GM12878 (cell line): ENCODE data around the gene IFT27. TPM values are rescaled to one million over a fixed set of nuclear protein-coding genes. Genes with fewer than 3 reads are reported as not detected.

Experiments used
- ATAC-seq: fragments of 200-7000 bp; cut with Tn5 transposase; 3 replicates; pipeline ENCODE4 v1.9.1; 2020; ENCODE audit warnings: mild to moderate bottlenecking, moderate library complexity
- BruUV-seq: library from RNA; stranded (reverse); fragments of 400-500 nt; replicated peaks from 2 replicates; lab custom pipeline; 2021; lab: Mats Ljungman, UMichigan
- CTCF ChIA-PET: fragments of 300-600 bp; sonication (Branson Sonifier 250); formaldehyde crosslinking; extraction: SDS; loops from one replicate; lab custom pipeline; 2021; ENCODE audit warnings: inconsistent platforms; lab: Yijun Ruan, JAX
- POLR2A ChIA-PET: fragments of 350-600 bp; formaldehyde crosslinking; extraction: SDS; loops from one replicate; lab custom pipeline; 2021; ENCODE audit warnings: inconsistent platforms; lab: Charles Lee
- RAD21 ChIA-PET: fragments of 300-600 bp; sonication (Branson Sonifier 250); formaldehyde crosslinking; loops from one replicate; lab custom pipeline; 2023; ENCODE audit warnings: antibody characterized with exemption; ENCODE audit not compliant: unreplicated experiment; lab: Charles Lee
- SMC1A ChIA-PET: fragments of 300-600 bp; sonication (Branson Sonifier 250); formaldehyde crosslinking; loops from one replicate; lab custom pipeline; 2023; ENCODE audit not compliant: unreplicated experiment, uncharacterized antibody; lab: Charles Lee
- DNase-seq: peaks from one replicate; pipeline ENCODE4 v3.0.0-alpha.2; 2011; ENCODE audit warnings: low read depth, low spot score
- FAIRE-seq: peaks from 3 replicates; lab custom pipeline; 2011; peaks lifted over from hg19 to GRCh38; lab: Jason Lieb, UNC
- H2AFZ ChIP-seq: 2 replicates; pipeline ENCODE4 v1.6.0; 2011; ENCODE audit warnings: low read depth, low read length, control low read depth; ENCODE audit not compliant: control insufficient read depth
- H3K27ac ChIP-seq: 2 replicates; pipeline ENCODE4 v1.5.1; 2011; ENCODE audit warnings: control low read depth; ENCODE audit not compliant: control insufficient read depth, insufficient read depth
- H3K27me3 ChIP-seq, 2 experiments: replicated peaks in 1 of 2; 2 replicates each; pipeline versions ENCODE4 v1.6.0 to v1.6.1; 2011; ENCODE audit warnings: low read length in 1 of 2; ENCODE audit not compliant: control insufficient read depth in 2 of 2, insufficient read depth in 2 of 2
- H3K36me3 ChIP-seq, 2 experiments: 2 replicates each; pipeline ENCODE4 v1.5.1; 2011; ENCODE audit warnings: low read length in 1 of 2; ENCODE audit not compliant: control insufficient read depth in 2 of 2, insufficient read depth in 2 of 2
- H3K4me1 ChIP-seq: 2 replicates; pipeline ENCODE4 v1.6.1; 2011; ENCODE audit warnings: mild to moderate bottlenecking, low read length, moderate library complexity, mixed read lengths; ENCODE audit not compliant: control insufficient read depth, insufficient read depth
- H3K4me2 ChIP-seq: 2 replicates; pipeline ENCODE4 v1.6.0; 2011; ENCODE audit warnings: control low read depth; ENCODE audit not compliant: control insufficient read depth, insufficient read depth
- H3K4me3 ChIP-seq: fragments of 200-600 bp; sonication (generic); 2 replicates; pipeline ENCODE4 v1.5.1; 2016
- H3K79me2 ChIP-seq: 2 replicates; pipeline ENCODE4 v1.6.0; 2011; ENCODE audit warnings: low read length; ENCODE audit not compliant: control insufficient read depth, insufficient read depth
- H3K9ac ChIP-seq: 2 replicates; pipeline ENCODE4 v1.8.0; 2011; ENCODE audit warnings: low read length, control low read depth, mixed read lengths; ENCODE audit not compliant: control insufficient read depth, insufficient read depth
- H3K9me3 ChIP-seq: replicated peaks from 3 replicates; pipeline ENCODE4 v1.5.1; 2011; ENCODE audit warnings: mild to moderate bottlenecking, low read length; ENCODE audit not compliant: control insufficient read depth, insufficient read depth
- H4K20me1 ChIP-seq: 2 replicates; pipeline ENCODE4 v1.6.0; 2011; ENCODE audit not compliant: control insufficient read depth, insufficient read depth
- BCL3 ChIP-seq: IDR thresholded peaks from 2 replicates; pipeline ENCODE4 v1.6.1; 2011; ENCODE audit warnings: borderline replicate concordance, low read depth, mild to moderate bottlenecking, moderate library complexity, low read length; ENCODE audit not compliant: insufficient read depth, poor library complexity, severe bottlenecking
- BHLHE40 ChIP-seq, 2 experiments: fragments of 450-650 bp in 1 of 2; IDR thresholded peaks; 2 replicates each; pipeline ENCODE4 v1.6.1; 2011 to 2017; ENCODE audit warnings: low read depth in 2 of 2, borderline replicate concordance in 1 of 2, improper control_type of control experiment in 1 of 2, low read length in 1 of 2, mild to moderate bottlenecking in 1 of 2
- CTCF ChIP-seq, 3 experiments: IDR thresholded peaks in 2 of 3; conservative IDR thresholded peaks in 1 of 3; 2 replicates each; pipeline ENCODE4 v1.5.1; 2011; ENCODE audit warnings: low read depth in 3 of 3, low read length in 3 of 3, mild to moderate bottlenecking in 3 of 3, control low read depth in 2 of 3, moderate library complexity in 2 of 3, inconsistent platforms in 1 of 3, mixed read lengths in 1 of 3; ENCODE audit not compliant: control insufficient read depth in 2 of 3, insufficient read depth in 1 of 3; ENCODE audit errors: extremely low read depth in 1 of 3
- HDGF ChIP-seq: fragments of 450-650 bp; IDR thresholded peaks from 2 replicates; pipeline ENCODE4 v1.6.1; 2016; ENCODE audit warnings: antibody characterized with exemption
- MEF2A ChIP-seq: IDR thresholded peaks from 2 replicates; pipeline ENCODE4 v1.6.1; 2011; ENCODE audit warnings: low read depth, mild to moderate bottlenecking, low read length, moderate library complexity; ENCODE audit not compliant: insufficient read depth
- MTA3 ChIP-seq: IDR thresholded peaks from 2 replicates; pipeline ENCODE4 v1.6.1; 2012; ENCODE audit warnings: low read length, inconsistent platforms, borderline replicate concordance
- NFYA ChIP-seq: IDR thresholded peaks from 2 replicates; pipeline ENCODE4 v1.6.1; 2011; ENCODE audit warnings: low read depth, mild to moderate bottlenecking, low read length, improper control_type of control experiment, borderline replicate concordance
- NR2C2 ChIP-seq: IDR thresholded peaks from 2 replicates; pipeline ENCODE4 v1.6.1; 2011; ENCODE audit warnings: borderline replicate concordance, low read depth; ENCODE audit not compliant: control insufficient read depth, insufficient read length
- POU2F2 ChIP-seq: IDR thresholded peaks from 3 replicates; pipeline ENCODE4 v1.6.1; 2011; ENCODE audit warnings: low read depth, mild to moderate bottlenecking, low read length, borderline replicate concordance
- TCF12 ChIP-seq: IDR thresholded peaks from 2 replicates; pipeline ENCODE4 v1.6.1; 2011; ENCODE audit warnings: low read depth, mild to moderate bottlenecking, low read length
- ZBED1 ChIP-seq: IDR thresholded peaks from 2 replicates; pipeline ENCODE4 v1.6.1; 2016; ENCODE audit warnings: borderline replicate concordance
- ZNF274 ChIP-seq: IDR thresholded peaks from one replicate; pipeline ENCODE4 v1.8.0; 2011; ENCODE audit not compliant: insufficient read length, insufficient read depth
- ZNF622 ChIP-seq: fragments of 450-650 bp; IDR thresholded peaks from 2 replicates; pipeline ENCODE4 v1.6.1; 2017; ENCODE audit warnings: mild to moderate bottlenecking, inconsistent platforms
- ZZZ3 ChIP-seq: IDR thresholded peaks from 2 replicates; pipeline ENCODE4 v1.6.1; 2011; ENCODE audit warnings: low read depth; ENCODE audit not compliant: control insufficient read depth, insufficient read length
- WGBS: methylation state at CpG from one replicate; pipeline ENCODE4 v1.1.6; 2016; ENCODE audit warnings: low lambda C conversion rate; ENCODE audit not compliant: insufficient replicate concordance, insufficient coverage; ENCODE audit errors: missing lambda C conversion rate; 5-methylcytosine and 5-hydroxymethylcytosine counted together
- in situ Hi-C: fragments of 300-500 bp; cut with MboI; formaldehyde crosslinking; loops from 9 replicates; pipeline ENCODE4 v1.14.3; 2018; ENCODE audit warnings: mixed read lengths
- intact Hi-C: fragments of 100-400 bp; cut with micrococcal nuclease; formaldehyde crosslinking; loops from one replicate; pipeline ENCODE4 v1.14.2; 2022; ENCODE audit not compliant: unreplicated experiment
- polyA plus RNA-seq, 11 experiments: library from polyadenylated mRNA; depleted of rRNA in 4 of 11; unstranded in 6 of 11; stranded (reverse) in 5 of 11; fragments of >200 nt; fragmentation: Nextera tagmentation in 4 of 11; fragmentation: Illumina TruSeq in 1 of 11; extraction: Ambion mirVana in 4 of 11; extraction: Trizol in 1 of 11; gene quantifications; 1 replicate in 1 of 11; 2 replicates in 10 of 11; pipeline versions ENCODE4 v1.2.1 to v1.2.3, GENCODE V29; 2011 to 2016; ENCODE audit warnings: inconsistent platforms in 2 of 11, missing spikeins in 2 of 11, low read depth in 1 of 11
- total RNA-seq, 4 experiments: library from RNA; depleted of rRNA in 3 of 4; stranded (reverse); fragments of >200 nt in 3 of 4; fragmentation: Illumina TruSeq in 1 of 4; extraction: Trizol in 1 of 4; gene quantifications; 2 replicates each; pipeline versions ENCODE4 v1.2.1 to v1.2.3, GENCODE V29; 2013 to 2021
- TF ChIP-seq, protein P1 (sequence below): IDR thresholded peaks from 2 replicates; pipeline ENCODE4 v1.6.1; 2012; ENCODE audit warnings: mild to moderate bottlenecking, low read depth, low read length

Gene IFT27
- total and polyA plus RNA-seq, 10 of the 15 experiments (the other 5 are each of a cell fraction or from before 2014, with no cell fraction given): 2.7 to 32.5 (median 10.2) TPM

DNA sequence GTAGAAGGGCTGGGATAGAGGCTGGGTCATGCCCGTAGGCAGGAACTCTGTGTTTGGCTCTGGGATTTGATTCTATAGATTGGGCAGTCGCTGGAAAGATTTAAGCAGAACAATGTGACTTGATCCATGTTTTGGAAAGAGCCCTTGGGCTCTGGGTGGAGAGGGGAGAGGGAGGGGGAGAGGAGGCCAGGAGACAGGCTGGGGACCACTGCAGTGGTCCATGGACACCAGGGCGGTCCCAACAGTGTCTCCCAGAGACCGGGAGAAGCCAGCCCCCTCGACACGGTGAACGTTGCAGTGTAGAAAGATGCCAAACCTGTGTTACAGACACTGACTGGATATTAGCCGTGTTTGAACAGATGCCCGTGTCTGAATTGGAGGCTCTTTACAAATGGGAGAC is 21.5 kb upstream of the IFT27 start:
- DNase-seq (no peak), ATAC-seq (no peak), FAIRE-seq (no peak)
- RAD21 ChIA-PET: no interaction called here
- BruUV-seq: no TSS peak
- SMC1A ChIA-PET: interaction anchor here (0.6 kb wide), 1 partner anchor 180 kb away, joined by 3 read pairs; no protein-coding TSS in a partner anchor
- no peak overlapping the region for H3K9ac ChIP-seq
- no peak overlapping the region for H3K27ac ChIP-seq
- in situ Hi-C loops (no loop called here), intact Hi-C loops (no loop called here)
- no peaks in the 10 kb centered on the region for H4K20me1 ChIP-seq
- POLR2A ChIA-PET: no interaction called here
- H3K4me2 ChIP-seq: no peak overlapping the region
- no peak overlapping the region for H3K4me3 ChIP-seq
- H3K79me2 ChIP-seq: no peaks in the 10 kb centered on the region
- peaks cover 13% of the 10 kb centered on the region for H3K4me1 ChIP-seq
- CTCF ChIA-PET: no interaction called here
- peak overlapping the region; percentile 13; the same call in 1 of the 2 replicates for H2AFZ ChIP-seq
- no peaks in the 10 kb centered on the region; the same call in 2 of the 3 replicates for H3K9me3 ChIP-seq
- no peaks in the 10 kb centered on the region for H3K36me3 ChIP-seq
- no peak for TF ChIP-seq ZZZ3
- TF ChIP-seq ZNF274: no peak
- no peak for TF ChIP-seq BHLHE40 (IDR thresholded peaks at IDR 0.05; ENCODE audit: borderline replicate concordance in 1 of 2, low read depth in 2 of 2, low read length in 1 of 2)
- TF ChIP-seq MEF2A: no peak
- no peak for TF ChIP-seq HDGF
- TF ChIP-seq NR2C2: no peak
- TF ChIP-seq, protein P1, sequence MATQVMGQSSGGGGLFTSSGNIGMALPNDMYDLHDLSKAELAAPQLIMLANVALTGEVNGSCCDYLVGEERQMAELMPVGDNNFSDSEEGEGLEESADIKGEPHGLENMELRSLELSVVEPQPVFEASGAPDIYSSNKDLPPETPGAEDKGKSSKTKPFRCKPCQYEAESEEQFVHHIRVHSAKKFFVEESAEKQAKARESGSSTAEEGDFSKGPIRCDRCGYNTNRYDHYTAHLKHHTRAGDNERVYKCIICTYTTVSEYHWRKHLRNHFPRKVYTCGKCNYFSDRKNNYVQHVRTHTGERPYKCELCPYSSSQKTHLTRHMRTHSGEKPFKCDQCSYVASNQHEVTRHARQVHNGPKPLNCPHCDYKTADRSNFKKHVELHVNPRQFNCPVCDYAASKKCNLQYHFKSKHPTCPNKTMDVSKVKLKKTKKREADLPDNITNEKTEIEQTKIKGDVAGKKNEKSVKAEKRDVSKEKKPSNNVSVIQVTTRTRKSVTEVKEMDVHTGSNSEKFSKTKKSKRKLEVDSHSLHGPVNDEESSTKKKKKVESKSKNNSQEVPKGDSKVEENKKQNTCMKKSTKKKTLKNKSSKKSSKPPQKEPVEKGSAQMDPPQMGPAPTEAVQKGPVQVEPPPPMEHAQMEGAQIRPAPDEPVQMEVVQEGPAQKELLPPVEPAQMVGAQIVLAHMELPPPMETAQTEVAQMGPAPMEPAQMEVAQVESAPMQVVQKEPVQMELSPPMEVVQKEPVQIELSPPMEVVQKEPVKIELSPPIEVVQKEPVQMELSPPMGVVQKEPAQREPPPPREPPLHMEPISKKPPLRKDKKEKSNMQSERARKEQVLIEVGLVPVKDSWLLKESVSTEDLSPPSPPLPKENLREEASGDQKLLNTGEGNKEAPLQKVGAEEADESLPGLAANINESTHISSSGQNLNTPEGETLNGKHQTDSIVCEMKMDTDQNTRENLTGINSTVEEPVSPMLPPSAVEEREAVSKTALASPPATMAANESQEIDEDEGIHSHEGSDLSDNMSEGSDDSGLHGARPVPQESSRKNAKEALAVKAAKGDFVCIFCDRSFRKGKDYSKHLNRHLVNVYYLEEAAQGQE: no peak
- no peak for TF ChIP-seq POU2F2
- TF ChIP-seq ZNF622: no peak
- no peak for TF ChIP-seq ZBED1
- no peak for TF ChIP-seq CTCF (IDR thresholded peaks at IDR 0.05 in 2 of 3, conservative IDR thresholded peaks at IDR 0.05 in 1 of 3; ENCODE audit: control insufficient read depth in 2 of 3, extremely low read depth in 1 of 3, insufficient read depth in 1 of 3, low read depth in 3 of 3, low read length in 3 of 3)
- no peak for TF ChIP-seq NFYA
- TF ChIP-seq MTA3: no peak
- no peak for TF ChIP-seq BCL3
- no peak for TF ChIP-seq TCF12
- WGBS: 45% methylated on average over 8 of the region's 9 CpGs
- H3K27me3 ChIP-seq: no peaks in the 10 kb centered on the region
